GM19099 (cell line): ENCODE measurements around the gene OSCP1.

Experiments
- POLR2A ChIP-seq: IDR thresholded peaks from 3 replicates; pipeline ENCODE4 v1.6.1; 2011; ENCODE audit warnings: low read depth; ENCODE audit not compliant: insufficient read length; ENCODE audit errors: extremely low read depth

Gene OSCP1

GRCh38 chr1:36401602-36402503, 48.4 kb downstream of the OSCP1 start:
- TF ChIP-seq POLR2A = no peak

- peak; percentile 19 for TF ChIP-seq POLR2A
These were observed 49.2 kb downstream of the OSCP1 start for GRCh38 chr1:36400825-36401601.

DNA sequence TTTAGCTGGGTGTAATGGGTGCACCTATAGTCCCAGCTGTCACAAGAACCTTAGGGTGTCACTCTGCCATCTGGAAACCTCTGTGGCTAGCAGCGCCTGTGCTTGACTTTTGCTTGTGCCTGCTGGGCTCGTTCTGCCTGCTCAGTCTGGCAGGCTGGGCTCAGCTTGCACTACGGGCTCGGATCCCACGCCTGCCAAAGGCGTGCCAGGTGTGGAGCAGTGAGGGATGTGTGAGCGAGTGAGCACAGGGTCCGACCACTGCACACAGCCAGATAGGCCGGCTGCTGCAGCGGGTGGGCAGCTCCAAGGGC, 49.8 kb downstream of the OSCP1 start:
- no peak for TF ChIP-seq POLR2A

GRCh38 chr1:36398370-36398977, 51.8 kb downstream of the OSCP1 start:
- no peak for TF ChIP-seq POLR2A

GRCh38 chr1:36397378-36398230, 52.6 kb downstream of the OSCP1 start, which contains the start of gene LSM10:
LSM10 (minus strand) TSS chr1:36397908; CDS start chr1:36394129, 3,779 bp downstream.
- peak; percentile 84 for TF ChIP-seq POLR2A

DNA sequence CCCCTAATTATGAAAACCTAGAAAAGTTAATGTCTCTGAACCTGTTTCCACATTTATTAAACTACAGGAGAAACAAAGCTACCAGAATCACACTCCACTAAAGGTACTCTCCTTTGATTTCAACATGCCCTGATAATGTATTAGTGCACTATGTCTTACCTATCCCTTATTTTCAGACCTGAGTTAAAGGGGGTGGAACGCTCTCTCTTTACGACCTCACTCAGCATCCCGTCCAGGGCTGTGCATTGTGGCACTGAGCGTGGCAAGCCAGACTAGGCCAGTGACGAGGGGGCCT, 53.2 kb downstream of the OSCP1 start:
- TF ChIP-seq POLR2A = no peak

DNA sequence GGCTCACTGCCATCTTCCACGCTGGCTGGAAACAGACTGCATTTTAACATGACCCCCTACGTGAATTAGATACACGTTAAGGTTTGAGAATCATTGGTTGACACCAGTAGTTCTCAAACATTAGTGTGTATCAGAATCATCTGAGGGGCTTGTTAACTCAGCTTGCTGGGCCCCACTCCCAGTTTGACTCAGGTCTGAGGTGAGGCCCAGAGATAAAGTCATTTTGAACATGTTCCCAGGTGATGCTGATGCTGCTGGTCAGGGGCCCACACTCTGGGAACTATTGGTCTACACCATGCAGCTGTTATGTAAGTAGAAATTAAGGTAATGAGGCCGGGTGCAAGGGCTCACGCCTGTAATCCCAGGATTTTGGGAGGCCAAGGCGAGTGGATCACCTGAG, 53.9 kb downstream of the OSCP1 start:
- no peak for TF ChIP-seq POLR2A

DNA sequence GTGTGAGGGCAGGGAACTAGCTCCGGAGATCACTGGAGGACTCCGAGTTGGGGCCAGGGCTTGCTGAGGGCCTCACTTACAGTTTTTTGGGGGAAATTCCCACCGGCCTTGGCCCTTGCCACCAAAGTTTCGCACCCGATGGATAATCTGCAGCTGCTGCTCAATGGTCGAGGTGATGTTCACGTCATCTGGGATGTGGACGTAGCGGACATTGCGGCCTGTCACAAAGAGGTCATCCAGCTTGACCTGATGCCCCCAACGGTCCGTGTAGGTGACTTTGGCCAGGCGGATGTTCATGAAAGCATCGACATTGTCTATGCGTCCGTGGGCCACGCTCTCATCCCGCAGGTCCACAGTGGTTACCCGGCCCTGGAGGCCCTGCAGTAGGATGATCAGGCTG, 56.6 kb downstream of the OSCP1 start:
- TF ChIP-seq POLR2A = no peak

DNA sequence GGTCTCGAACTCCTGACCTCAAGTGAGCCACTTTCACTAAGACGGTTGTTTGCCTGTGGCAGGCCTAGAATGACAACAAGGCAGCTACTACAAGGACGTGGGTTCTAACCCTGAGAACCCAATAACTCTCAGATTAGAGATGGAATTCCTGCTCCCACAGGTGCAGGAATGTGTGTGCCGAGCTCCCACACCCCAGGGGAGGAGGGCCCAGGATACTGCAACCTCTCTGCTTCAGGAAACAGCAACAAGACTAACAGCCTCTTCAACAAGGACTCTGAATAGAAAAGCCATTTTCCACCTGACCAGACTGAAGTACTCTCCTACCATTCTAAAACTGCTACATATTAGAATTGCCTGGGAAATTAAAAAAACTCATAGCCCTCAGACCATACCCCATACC, 57.4 kb downstream of the OSCP1 start:
- TF ChIP-seq POLR2A = no peak

DNA sequence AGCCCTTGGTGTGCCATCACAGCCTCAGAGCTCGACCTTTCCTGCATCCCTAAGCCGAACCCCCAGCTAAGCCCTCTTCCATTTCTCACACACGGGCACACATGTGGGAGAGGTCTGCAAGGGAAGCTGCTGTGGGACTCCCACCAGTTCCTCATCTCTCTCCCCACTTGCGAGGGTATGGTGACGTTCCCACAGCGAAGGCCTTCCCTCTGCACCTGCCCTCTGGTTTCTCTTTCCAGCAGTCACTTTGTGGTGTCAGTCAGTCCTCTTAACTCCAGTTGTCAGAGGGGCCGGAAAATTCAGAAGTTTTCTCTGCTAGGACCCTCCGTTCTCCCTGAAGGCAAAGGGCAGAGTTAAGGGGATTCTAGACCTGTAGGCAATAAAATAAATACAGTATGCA, 59.0 kb downstream of the OSCP1 start:
- TF ChIP-seq POLR2A = no peak

- TF ChIP-seq POLR2A = no peak
These were observed 59.8 kb downstream of the OSCP1 start for GRCh38 chr1:36390411-36390810.

GRCh38 chr1:36389999-36390398, 60.3 kb downstream of the OSCP1 start:
- peak; percentile 24 for TF ChIP-seq POLR2A

GRCh38 chr1:36389261-36389660, 61.0 kb downstream of the OSCP1 start:
- no peak for TF ChIP-seq POLR2A

- no peak for TF ChIP-seq POLR2A
These were observed 62.9 kb downstream of the OSCP1 start for GRCh38 chr1:36387141-36387949.

- peak; percentile 87 for TF ChIP-seq POLR2A
These were observed 63.7 kb downstream of the OSCP1 start for GRCh38 chr1:36386265-36387140.
